PC-3 (cell line): Measurements from ENCODE around the gene TMC2. TPM values are rescaled to one million over a fixed set of nuclear protein-coding genes. Genes with fewer than 3 reads are reported as not detected.
"Not testable (repeated sequence)": the region's sequence is repeated elsewhere in the genome, so short reads cannot be mapped to it uniquely, and the experiment has no call there.

Source experiments
- ATAC-seq: fragments of 200-7000 bp; cut with Tn5 transposase; 2 replicates; pipeline ENCODE4 v1.9.1; 2020; ENCODE audit warnings: mild to moderate bottlenecking, moderate library complexity
- BruUV-seq: library from RNA; stranded (reverse); fragments of 400-500 nt; replicated peaks from 2 replicates; lab custom pipeline; 2021; lab: Mats Ljungman, UMichigan
- CTCF ChIA-PET: fragments of 300-600 bp; sonication (Branson Sonifier 250); formaldehyde crosslinking; loops from one replicate; lab custom pipeline; 2022; ENCODE audit warnings: antibody characterized with exemption; lab: Charles Lee
- POLR2A ChIA-PET: fragments of 300-600 bp; sonication (Branson Sonifier 250); formaldehyde crosslinking; loops from one replicate; lab custom pipeline; 2022; ENCODE audit warnings: antibody characterized with exemption; ENCODE audit not compliant: unreplicated experiment; lab: Charles Lee
- DNase-seq: peaks from one replicate; pipeline ENCODE4 v3.0.0-alpha.2; 2015
- H2AFZ ChIP-seq: fragments of 300-600 bp; sonication (generic); 2 replicates; pipeline ENCODE4 v1.6.0; 2016; ENCODE audit warnings: antibody characterized with exemption, low read length
- H3F3A ChIP-seq: fragments of 300-600 bp; sonication (generic); one replicate; pipeline ENCODE4 v1.6.0; 2017; ENCODE audit warnings: antibody characterized with exemption, low read length, control low read depth, mild to moderate bottlenecking; ENCODE audit not compliant: unreplicated experiment
- H3K27ac ChIP-seq: fragments of 300-600 bp; sonication (generic); 2 replicates; pipeline ENCODE4 v1.5.1; 2016; ENCODE audit warnings: mild to moderate bottlenecking, low read length
- H3K27me3 ChIP-seq: fragments of 300-600 bp; sonication (generic); 2 replicates; pipeline ENCODE4 v1.6.1; 2016; ENCODE audit warnings: low read length, mixed read lengths
- H3K36me3 ChIP-seq: fragments of 300-600 bp; sonication (generic); 2 replicates; pipeline ENCODE4 v1.6.1; 2016; ENCODE audit warnings: low read depth, mixed run types, low read length, mixed read lengths
- H3K4me1 ChIP-seq: fragments of 300-600 bp; sonication (generic); 2 replicates; pipeline ENCODE4 v1.5.1; 2016; ENCODE audit warnings: low read length; ENCODE audit not compliant: insufficient read depth
- H3K4me2 ChIP-seq: fragments of 300-600 bp; sonication (generic); 2 replicates; pipeline ENCODE4 v1.6.0; 2016; ENCODE audit warnings: low read length
- H3K4me3 ChIP-seq: fragments of 300-600 bp; sonication (generic); 2 replicates; pipeline ENCODE4 v1.5.1; 2016; ENCODE audit warnings: mild to moderate bottlenecking, low read length, mixed read lengths
- H3K79me2 ChIP-seq: fragments of 300-600 bp; sonication (generic); 2 replicates; pipeline ENCODE4 v1.6.1; 2017; ENCODE audit warnings: low read length, mixed read lengths
- H3K9ac ChIP-seq: fragments of 300-600 bp; sonication (generic); 2 replicates; pipeline ENCODE4 v1.6.0; 2016; ENCODE audit warnings: mild to moderate bottlenecking, low read length
- H3K9me2 ChIP-seq: fragments of 300-600 bp; sonication (generic); replicated peaks from 2 replicates; pipeline ENCODE4 v1.6.1; 2016; ENCODE audit warnings: mixed run types, low read length, mixed read lengths
- H3K9me3 ChIP-seq: fragments of 300-600 bp; sonication (generic); 2 replicates; pipeline ENCODE4 v1.6.1; 2016; ENCODE audit warnings: low read length, mixed read lengths
- H4K20me1 ChIP-seq: fragments of 300-600 bp; sonication (generic); 2 replicates; pipeline ENCODE4 v1.6.1; 2016; ENCODE audit warnings: low read length, mixed read lengths
- EZH2 ChIP-seq: fragments of 300-600 bp; sonication (generic); IDR thresholded peaks from one replicate; pipeline ENCODE4 v1.6.1; 2017; ENCODE audit warnings: antibody characterized with exemption, mild to moderate bottlenecking, low read length; ENCODE audit not compliant: unreplicated experiment
- EZH2phosphoT487 ChIP-seq: fragments of 300-600 bp; sonication (generic); IDR thresholded peaks from 2 replicates; pipeline ENCODE4 v1.6.1; 2018; ENCODE audit warnings: mild to moderate bottlenecking, antibody characterized with exemption, low read length, borderline replicate concordance
- intact Hi-C: fragments of 100-400 bp; cut with micrococcal nuclease; formaldehyde crosslinking; loops from 2 replicates; pipeline ENCODE4 v1.9.0; 2023
- total RNA-seq: library from RNA; depleted of rRNA; stranded (reverse); fragments of >200 nt; gene quantifications from 2 replicates; pipeline ENCODE4 v1.2.3, GENCODE V29; 2014
- TF ChIP-seq, protein P1 (sequence below): fragments of 300-600 bp; sonication (generic); conservative IDR thresholded peaks from 2 replicates; pipeline ENCODE4 v1.5.1; 2017; ENCODE audit warnings: antibody characterized with exemption, low read depth, mild to moderate bottlenecking, low read length

Gene TMC2
- total RNA-seq, 1 experiment from 2014 or later, result not detected

DNA sequence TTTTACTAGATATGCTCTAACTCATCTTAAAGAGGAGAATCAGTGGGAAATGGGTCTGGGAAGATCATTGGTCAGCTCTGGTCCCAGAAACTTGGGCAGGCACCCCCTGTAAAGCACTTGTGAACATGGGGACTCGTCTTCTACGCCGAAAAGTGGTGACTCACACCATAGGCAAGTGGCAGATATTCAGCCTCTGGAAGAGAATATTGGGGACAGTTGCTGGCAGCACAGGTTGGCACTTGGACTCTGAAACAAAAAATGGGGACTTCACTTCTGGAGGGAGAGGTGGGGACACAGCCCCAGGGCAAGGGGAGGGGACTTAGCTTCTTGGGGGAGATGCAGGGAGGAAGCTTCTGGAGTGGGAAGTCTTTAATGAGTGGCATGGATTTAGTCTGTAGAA, 15.8 kb upstream of the TMC2 start:
- Histone ChIP-seq H4K20me1 (no peaks in the 10 kb centered on the region), H3K4me3 (no peak overlapping the region), H2AFZ (no peak overlapping the region), H3F3A (no peaks in the 10 kb centered on the region), H3K9me2 (no peaks in the 10 kb centered on the region), H3K4me2 (no peak overlapping the region), H3K79me2 (no peaks in the 10 kb centered on the region), H3K9ac (no peak overlapping the region), H3K36me3 (no peaks in the 10 kb centered on the region), H3K27me3 (no peaks in the 10 kb centered on the region), H3K27ac (no peak overlapping the region), H3K9me3 (no peaks in the 10 kb centered on the region), H3K4me1 (no peaks in the 10 kb centered on the region)
- no peak for ATAC-seq
- ChIA-PET CTCF (interaction anchor here (1.0 kb wide), 1 partner anchor 51 kb away, joined by 3 read pairs; no protein-coding TSS in a partner anchor), POLR2A (no interaction called here)
- DNase-seq, result no peak
- TF ChIP-seq EZH2, result no peak
- TF ChIP-seq, protein P1, sequence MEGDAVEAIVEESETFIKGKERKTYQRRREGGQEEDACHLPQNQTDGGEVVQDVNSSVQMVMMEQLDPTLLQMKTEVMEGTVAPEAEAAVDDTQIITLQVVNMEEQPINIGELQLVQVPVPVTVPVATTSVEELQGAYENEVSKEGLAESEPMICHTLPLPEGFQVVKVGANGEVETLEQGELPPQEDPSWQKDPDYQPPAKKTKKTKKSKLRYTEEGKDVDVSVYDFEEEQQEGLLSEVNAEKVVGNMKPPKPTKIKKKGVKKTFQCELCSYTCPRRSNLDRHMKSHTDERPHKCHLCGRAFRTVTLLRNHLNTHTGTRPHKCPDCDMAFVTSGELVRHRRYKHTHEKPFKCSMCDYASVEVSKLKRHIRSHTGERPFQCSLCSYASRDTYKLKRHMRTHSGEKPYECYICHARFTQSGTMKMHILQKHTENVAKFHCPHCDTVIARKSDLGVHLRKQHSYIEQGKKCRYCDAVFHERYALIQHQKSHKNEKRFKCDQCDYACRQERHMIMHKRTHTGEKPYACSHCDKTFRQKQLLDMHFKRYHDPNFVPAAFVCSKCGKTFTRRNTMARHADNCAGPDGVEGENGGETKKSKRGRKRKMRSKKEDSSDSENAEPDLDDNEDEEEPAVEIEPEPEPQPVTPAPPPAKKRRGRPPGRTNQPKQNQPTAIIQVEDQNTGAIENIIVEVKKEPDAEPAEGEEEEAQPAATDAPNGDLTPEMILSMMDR, result no peak
- TF ChIP-seq EZH2phosphoT487, result no peak
- intact Hi-C loops, result loop anchor here (5.0 kb wide), 1 partner anchor 127 kb away; no protein-coding TSS in a partner anchor
- BruUV-seq, result no TSS peak

DNA sequence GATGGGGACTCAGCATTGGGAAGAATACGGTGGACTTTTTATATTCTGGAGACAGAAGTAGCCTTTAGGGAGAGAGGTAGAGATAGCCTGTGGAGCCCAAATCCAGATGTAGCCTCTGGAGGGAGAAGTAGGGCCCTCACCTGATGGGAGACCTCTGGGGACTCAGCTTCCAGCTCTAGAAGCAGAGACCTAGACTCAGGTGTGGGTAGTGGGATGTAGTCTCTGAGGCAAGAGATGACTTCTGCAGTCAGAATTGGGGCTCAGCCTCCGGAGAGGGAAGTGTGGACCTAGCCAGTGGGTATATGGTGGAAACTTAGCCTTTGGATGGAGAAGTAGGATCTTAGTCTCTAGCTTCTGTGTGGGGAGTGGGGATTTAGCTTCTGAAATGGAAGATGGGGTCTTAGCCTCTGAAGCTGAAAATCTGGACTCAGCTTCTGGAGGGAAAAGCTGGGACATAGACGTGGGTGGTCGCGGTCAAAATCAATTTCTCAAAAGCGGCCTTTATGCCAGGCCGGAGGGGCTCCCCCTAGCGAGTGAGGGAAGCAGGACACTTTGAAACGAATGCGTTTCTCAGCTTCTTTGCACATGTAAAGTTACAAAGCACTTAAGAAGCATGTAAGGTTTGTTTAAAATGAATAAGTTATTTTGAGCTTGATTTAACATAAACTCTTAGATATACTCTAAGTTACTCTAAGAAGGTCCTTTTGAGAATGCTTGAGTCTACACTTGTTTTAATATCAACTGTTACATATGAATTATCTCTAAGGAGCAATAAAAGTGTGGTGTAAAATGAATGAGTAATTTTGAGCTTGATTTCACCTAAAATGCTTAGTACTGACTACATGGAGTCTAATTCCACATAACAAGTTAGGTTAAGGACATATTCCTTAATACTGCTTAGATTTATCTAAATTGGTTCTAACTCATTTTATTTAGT, 14.7 kb upstream of the TMC2 start:
- Histone ChIP-seq H3K9me2 (no peaks in the 10 kb centered on the region), H3K4me3 (no peak overlapping the region), H2AFZ (peak overlapping the region; percentile 40; the same call in 1 of the 2 replicates), H3K27me3 (no peaks in the 10 kb centered on the region), H3K27ac (no peak overlapping the region), H3K9me3 (no peaks in the 10 kb centered on the region), H4K20me1 (no peaks in the 10 kb centered on the region), H3K36me3 (no peaks in the 10 kb centered on the region), H3K4me2 (no peak overlapping the region), H3F3A (no peaks in the 10 kb centered on the region), H3K4me1 (no peaks in the 10 kb centered on the region), H3K79me2 (no peaks in the 10 kb centered on the region), H3K9ac (no peak overlapping the region)
- TF ChIP-seq, protein P1, result peak; percentile 95
- TF ChIP-seq EZH2phosphoT487 (no peak), EZH2 (no peak)
- BruUV-seq, result no TSS peak
- ATAC-seq, result no peak
- DNase-seq, result peak; percentile 63
- CTCF ChIA-PET, result interaction anchor here (0.6 to 1.0 kb wide), 6 partner anchors 9 to 125 kb away, joined by 3 to 4 read pairs (median 3); partner anchors contain the start of genes SNRPB and ZNF343
- intact Hi-C loops, result loop anchor here (5.0 kb wide), 1 partner anchor 126 kb away; no protein-coding TSS in a partner anchor
- POLR2A ChIA-PET, result no interaction called here

DNA sequence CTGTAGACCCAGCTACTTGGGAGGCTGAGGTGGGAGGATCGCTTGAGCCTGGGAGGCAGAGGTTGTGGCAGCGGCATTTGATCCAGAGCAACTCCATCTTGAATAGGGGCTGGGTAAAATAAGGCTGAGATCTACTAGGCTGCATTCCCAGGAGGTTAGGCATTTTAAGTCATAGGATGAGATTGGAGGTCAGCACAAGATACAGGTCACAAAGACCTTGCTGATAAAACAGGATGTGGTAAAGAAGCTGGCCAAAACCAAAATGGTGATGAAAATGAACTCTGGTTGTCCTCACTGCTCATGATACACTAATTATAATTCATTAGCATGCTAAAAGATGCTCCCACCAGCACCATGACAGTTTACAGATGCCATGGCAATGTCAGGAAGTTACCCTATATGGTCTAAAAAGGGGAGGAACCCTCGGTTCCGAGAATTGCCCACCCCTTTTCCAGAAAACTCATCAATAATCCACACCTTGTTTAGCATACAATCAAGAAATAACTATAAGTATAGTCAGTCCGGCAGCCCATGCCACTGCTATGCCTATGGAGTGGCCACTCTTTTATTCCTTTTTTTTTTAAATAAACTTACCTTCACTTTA, 13.4 kb upstream of the TMC2 start:
- H3K27me3 ChIP-seq, DNase-seq, H3K27ac ChIP-seq, H3K9me3 ChIP-seq, H3K4me3 ChIP-seq, H3K79me2 ChIP-seq, H3K4me1 ChIP-seq, H3K9ac ChIP-seq, BruUV-seq, H3F3A ChIP-seq, H2AFZ ChIP-seq, H3K9me2 ChIP-seq, H3K36me3 ChIP-seq, H4K20me1 ChIP-seq, ATAC-seq, H3K4me2 ChIP-seq: not testable (repeated sequence)
- intact Hi-C loops, result loop anchor here (5.0 kb wide), 1 partner anchor 124 kb away; no protein-coding TSS in a partner anchor
- CTCF ChIA-PET, result interaction anchor here (0.5 to 0.8 kb wide), 6 partner anchors 13 to 211 kb away, joined by 3 to 7 read pairs (median 3); partner anchors contain the start of gene ZNF343
- POLR2A ChIA-PET, result interaction anchor here (0.6 kb wide), 1 partner anchor 10 kb away, joined by 3 read pairs; no protein-coding TSS in a partner anchor
